ENCODE results near the gene TMEM238L. TPM values are rescaled to one million over a fixed set of nuclear protein-coding genes. Genes with fewer than 3 reads are reported as not detected.

TMEM238L gene
- total and polyA plus RNA-seq, 2 of the 13 experiments (the other 11 are each of a cell fraction or from before 2014, with no cell fraction given), result not detected

GRCh38 chr17:10799407-10799806 is 4.5 kb downstream of the TMEM238L start:
- ATAC-seq (no peak), DNase-seq (ENCODE audit: low spot score) (no peak), FAIRE-seq (no peak)
- Histone ChIP-seq H3K36me3 (replicated peaks in 1 of 2; ENCODE audit: control insufficient read depth in 1 of 2, insufficient read depth in 2 of 2, low read length in 2 of 2) (no peaks in the 10 kb centered on the region), H3K27ac (ENCODE audit: extremely low read length, insufficient read depth, low read length) (no peak overlapping the region), H3K4me3 (replicated peaks in 1 of 3; ENCODE audit: insufficient read depth in 1 of 3, low read depth in 2 of 3, low read length in 3 of 3) (no peak overlapping the region), H2AFZ (ENCODE audit: low read length) (no peak overlapping the region), H3K27me3 (ENCODE audit: control insufficient read depth in 1 of 2, insufficient read depth in 2 of 2, low read length in 2 of 2) (peaks cover 0 to 2% of the 10 kb centered on the region in 2 experiments; a peak in 1 of 5 replicates), H3K79me2 (ENCODE audit: insufficient read depth, low read length) (no peaks in the 10 kb centered on the region), H3K4me1 (ENCODE audit: insufficient read depth, low read length) (no peaks in the 10 kb centered on the region), H3K9me3 (ENCODE audit: low read length) (no peaks in the 10 kb centered on the region), H4K20me1 (ENCODE audit: insufficient read depth, low read length) (no peaks in the 10 kb centered on the region), H3K4me2 (ENCODE audit: low read depth, low read length) (no peak overlapping the region), H3K9ac (ENCODE audit: insufficient read depth, low read depth, low read length) (no peak overlapping the region)
- TF ChIP-seq FOXK1 (CRISPR knock-in tag; IDR thresholded peaks at IDR 0.05; ENCODE audit: borderline replicate concordance, low read depth), result no peak
- no peak for TF ChIP-seq MED13 (CRISPR knock-in tag; IDR thresholded peaks at IDR 0.05)
- TF ChIP-seq RORA (CRISPR knock-in tag; IDR thresholded peaks at IDR 0.05), result no peak
- no peak for TF ChIP-seq THRA (CRISPR knock-in tag; IDR thresholded peaks at IDR 0.05; ENCODE audit: borderline replicate concordance)
- TF ChIP-seq ZNF619 (CRISPR knock-in tag; IDR thresholded peaks at IDR 0.05), result no peak
- TF ChIP-seq ZNF33B (CRISPR knock-in tag; IDR thresholded peaks at IDR 0.05), result no peak
- TF ChIP-seq UBTF (CRISPR knock-in tag; IDR thresholded peaks at IDR 0.05), result no peak
- TF ChIP-seq SP1 (IDR thresholded peaks at IDR 0.05), result no peak
- TF ChIP-seq SP1 (CRISPR knock-in tag; IDR thresholded peaks at IDR 0.05), result no peak
- TF ChIP-seq TBL1XR1 (IDR thresholded peaks at IDR 0.05; ENCODE audit: borderline replicate concordance, low read length, partially characterized antibody), result no peak
- no peak for TF ChIP-seq ZFP41 (CRISPR knock-in tag; IDR thresholded peaks at IDR 0.05; ENCODE audit: borderline replicate concordance)
- in situ Hi-C loops (cut with HindIII; ENCODE audit: extremely low pct_ligation_motif_present, low pct_unique_long_range_greater_than_20kb), result no loop called here
- ChIA-PET POLR2A (no interaction called here), CTCF (ENCODE audit: low intra/inter-chr PET ratio, low total read pairs) (no interaction called here)
- no TSS peak for BruUV-seq (replicated peaks)
- WGBS (ENCODE audit: low lambda C conversion rate), result 20% methylated on average over 6 of the region's 7 CpGs
- intact Hi-C loops (cut with micrococcal nuclease; ENCODE audit: unreplicated experiment), result no loop called here
